Lung (tissue), 12 donors: Measurements from ENCODE around the gene ING3. TPM values are rescaled to one million over a fixed set of nuclear protein-coding genes. Genes with fewer than 3 reads are reported as not detected.

ENCODE experiments used
- ATAC-seq: fragments of 200-7000 bp; cut with Tn5 transposase; one replicate; pipeline ENCODE4 v1.9.1; 2020; ENCODE audit warnings: moderate number of reproducible peaks; ENCODE audit not compliant: insufficient read depth, low FRiP score
- DNase-seq, 3 donors: peaks; one replicate each; pipeline ENCODE4 v3.0.0-alpha.2; 2013 to 2017
- H3K27ac ChIP-seq, 2 donors: one replicate each; pipeline ENCODE4 v1.5.1; 2013; ENCODE audit warnings: mild to moderate bottlenecking in 2 of 2, moderate library complexity in 2 of 2, control low read depth in 1 of 2, inconsistent platforms in 1 of 2, low read depth in 1 of 2, low read length in 1 of 2
- H3K27me3 ChIP-seq, 3 donors: one replicate each; pipeline ENCODE4 v1.5.1; 2013; ENCODE audit warnings: low read length in 2 of 3; ENCODE audit not compliant: control insufficient read depth in 3 of 3, insufficient read depth in 3 of 3
- H3K36me3 ChIP-seq, 4 donors: one replicate each; pipeline ENCODE4 v1.5.1; 2013; ENCODE audit warnings: low read length in 4 of 4, mild to moderate bottlenecking in 1 of 4, moderate library complexity in 1 of 4; ENCODE audit not compliant: control insufficient read depth in 4 of 4, insufficient read depth in 4 of 4
- H3K4me1 ChIP-seq, 5 donors: one replicate each; pipeline ENCODE4 v1.5.1; 2013; ENCODE audit warnings: low read length in 5 of 5, mild to moderate bottlenecking in 2 of 5, moderate library complexity in 1 of 5; ENCODE audit not compliant: control insufficient read depth in 5 of 5, insufficient read depth in 5 of 5
- H3K4me3 ChIP-seq: one replicate; pipeline ENCODE4 v1.5.1; 2013; ENCODE audit warnings: mild to moderate bottlenecking, control low read depth, moderate library complexity
- H3K9ac ChIP-seq, 2 donors: one replicate each; pipeline ENCODE4 v1.5.1; 2013; ENCODE audit warnings: low read length in 2 of 2, control low read depth in 1 of 2; ENCODE audit not compliant: insufficient read depth in 1 of 2
- H3K9me3 ChIP-seq, 4 donors: one replicate each; pipeline ENCODE4 v1.5.1; 2013; ENCODE audit warnings: low read length in 3 of 4, mild to moderate bottlenecking in 1 of 4, moderate library complexity in 1 of 4; ENCODE audit not compliant: control insufficient read depth in 4 of 4, insufficient read depth in 3 of 4
- WGBS, 2 donors: extraction: QIAGEN DNeasy Blood & Tissue Kit; methylation state at CpG; one replicate each; pipeline ENCODE4 v1.1.7; 2013; 5-methylcytosine and 5-hydroxymethylcytosine counted together
- polyA plus RNA-seq, 2 donors: library from polyadenylated mRNA; stranded (reverse); fragments of 200-250 nt; gene quantifications; one replicate each; pipeline ENCODE4 v1.2.1, GENCODE V29; 2013
- total RNA-seq, 2 donors: library from RNA; depleted of rRNA in 1 of 2; stranded (reverse); fragments of >200 nt in 1 of 2; gene quantifications; one replicate each; pipeline ENCODE4 v1.2.1, GENCODE V29; 2014 to 2021
- TF ChIP-seq, protein P1 (sequence below): IDR thresholded peaks from 2 replicates; pipeline ENCODE4 v1.5.1; 2012; ENCODE audit warnings: mild to moderate bottlenecking; ENCODE audit errors: control extremely low read depth, extremely low read depth
- donor health status: control.
- donor health status: control.
- donor health status: Bipolar disorder and iron deficiency.
- donor health status: healthy.
- donor health status: DM: yes; HTN: yes; CAD: no.

The ING3 gene
- total and polyA plus RNA-seq, 4 donors = 8.6 to 24.9 (median 14.2) TPM

DNA sequence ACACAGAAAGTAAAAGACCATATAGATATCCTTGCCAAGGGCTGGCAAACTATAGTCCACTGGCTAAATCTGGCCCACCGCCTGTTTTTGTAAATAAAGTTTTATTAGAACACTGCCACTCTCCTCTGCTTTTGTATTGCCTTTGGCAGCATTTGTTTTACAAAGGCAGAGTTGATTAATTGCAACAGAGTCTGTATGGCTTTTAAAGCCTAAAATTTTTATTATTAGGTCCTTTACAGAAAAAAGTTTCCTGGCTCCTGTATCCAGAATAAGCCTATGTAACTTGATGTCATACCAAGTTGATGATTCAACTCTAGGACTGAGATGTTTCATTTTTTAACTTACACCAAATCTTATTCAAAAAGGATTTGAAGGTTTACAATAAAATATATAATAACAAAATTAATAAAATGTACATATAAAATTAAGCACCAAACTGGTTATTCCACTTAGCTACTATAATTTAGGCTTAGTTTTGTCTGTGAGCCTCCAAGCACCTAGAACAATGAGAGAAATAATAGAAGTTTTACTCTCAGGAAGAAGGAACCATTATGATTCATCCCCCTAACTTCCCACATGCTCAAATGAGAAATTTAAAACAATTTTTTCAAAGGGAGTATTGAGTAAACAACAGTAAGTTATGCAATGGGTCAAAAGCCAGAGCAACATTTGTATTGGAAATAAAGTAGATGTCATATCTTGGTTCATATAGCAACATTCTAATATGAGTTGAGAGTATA is 69.8 kb downstream of the ING3 start:
- Histone ChIP-seq H3K27ac (peak overlapping the region in 1 of 2 donors; percentile 53), H3K4me1 (peaks cover 0 to 56% (median 10%) of the 10 kb centered on the region in 5 donors), H3K9ac (no peak overlapping the region), H3K9me3 (no peaks in the 10 kb centered on the region), H3K4me3 (no peak overlapping the region), H3K27me3 (no peaks in the 10 kb centered on the region), H3K36me3 (no peaks in the 10 kb centered on the region)
- peak; percentile 49 for ATAC-seq
- TF ChIP-seq, protein P1, sequence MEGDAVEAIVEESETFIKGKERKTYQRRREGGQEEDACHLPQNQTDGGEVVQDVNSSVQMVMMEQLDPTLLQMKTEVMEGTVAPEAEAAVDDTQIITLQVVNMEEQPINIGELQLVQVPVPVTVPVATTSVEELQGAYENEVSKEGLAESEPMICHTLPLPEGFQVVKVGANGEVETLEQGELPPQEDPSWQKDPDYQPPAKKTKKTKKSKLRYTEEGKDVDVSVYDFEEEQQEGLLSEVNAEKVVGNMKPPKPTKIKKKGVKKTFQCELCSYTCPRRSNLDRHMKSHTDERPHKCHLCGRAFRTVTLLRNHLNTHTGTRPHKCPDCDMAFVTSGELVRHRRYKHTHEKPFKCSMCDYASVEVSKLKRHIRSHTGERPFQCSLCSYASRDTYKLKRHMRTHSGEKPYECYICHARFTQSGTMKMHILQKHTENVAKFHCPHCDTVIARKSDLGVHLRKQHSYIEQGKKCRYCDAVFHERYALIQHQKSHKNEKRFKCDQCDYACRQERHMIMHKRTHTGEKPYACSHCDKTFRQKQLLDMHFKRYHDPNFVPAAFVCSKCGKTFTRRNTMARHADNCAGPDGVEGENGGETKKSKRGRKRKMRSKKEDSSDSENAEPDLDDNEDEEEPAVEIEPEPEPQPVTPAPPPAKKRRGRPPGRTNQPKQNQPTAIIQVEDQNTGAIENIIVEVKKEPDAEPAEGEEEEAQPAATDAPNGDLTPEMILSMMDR = no peak
- peak in 2 of 3 donors; percentile 89 for DNase-seq
- 96 to 97% methylated on average over 1 of the region's 1 CpG for WGBS, 2 donors

DNA sequence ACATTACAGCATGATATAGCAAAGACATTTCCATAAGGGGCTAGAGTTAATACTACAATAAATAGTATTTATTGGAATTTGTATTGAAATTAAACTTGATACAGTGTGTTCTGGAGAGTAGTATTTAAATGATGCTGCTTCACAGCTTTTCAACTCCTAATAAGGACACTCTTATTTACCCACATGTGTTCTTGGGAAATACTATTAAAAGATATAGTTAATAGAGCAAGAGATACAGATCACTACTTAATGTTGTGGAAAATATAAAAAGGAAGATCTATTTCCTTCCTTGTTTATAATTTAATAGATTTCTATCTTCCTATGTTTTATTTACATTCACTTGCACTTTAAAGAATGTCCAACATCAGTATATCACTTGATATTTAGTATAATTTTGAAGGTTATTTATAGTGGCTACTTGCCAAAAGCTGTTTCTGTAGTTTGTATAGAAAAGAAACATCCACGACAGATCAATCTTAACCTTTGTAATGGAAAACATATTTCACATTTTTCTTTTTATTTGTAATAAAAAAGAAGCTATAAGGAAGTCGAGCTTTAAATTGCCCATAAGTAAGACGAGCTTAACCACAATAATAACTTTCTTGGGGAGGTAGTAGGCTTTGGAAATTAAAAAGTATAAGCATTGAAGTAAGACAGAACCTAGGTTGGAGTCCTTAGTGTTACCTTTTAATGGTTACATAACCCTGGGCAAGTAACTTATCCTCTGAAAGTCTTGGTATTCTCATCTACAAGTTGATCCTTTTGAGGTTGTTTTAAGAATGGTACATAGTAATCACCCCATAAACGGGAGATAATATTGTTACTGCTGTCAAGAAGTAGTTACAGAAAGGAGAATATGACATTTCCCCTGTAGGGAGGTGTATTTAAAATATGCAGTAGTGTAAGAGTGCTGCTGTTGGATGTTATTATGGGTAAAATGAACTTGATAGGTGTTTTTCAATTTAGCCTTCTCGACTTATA is 70.7 kb downstream of the ING3 start:
- Histone ChIP-seq H3K27me3 (no peaks in the 10 kb centered on the region), H3K4me1 (peaks cover 0 to 56% (median 10%) of the 10 kb centered on the region in 5 donors), H3K36me3 (no peaks in the 10 kb centered on the region), H3K9me3 (peaks cover 0 to 5% (median 0%) of the 10 kb centered on the region in 4 donors), H3K9ac (no peak overlapping the region), H3K4me3 (no peak overlapping the region), H3K27ac (no peak overlapping the region)
- TF ChIP-seq, protein P1 = no peak
- 67 to 74% methylated on average over 5 of the region's 5 CpGs for WGBS, 2 donors
- DNase-seq = peak in 2 of 3 donors; percentile 63 to 70
- ATAC-seq = no peak

DNA sequence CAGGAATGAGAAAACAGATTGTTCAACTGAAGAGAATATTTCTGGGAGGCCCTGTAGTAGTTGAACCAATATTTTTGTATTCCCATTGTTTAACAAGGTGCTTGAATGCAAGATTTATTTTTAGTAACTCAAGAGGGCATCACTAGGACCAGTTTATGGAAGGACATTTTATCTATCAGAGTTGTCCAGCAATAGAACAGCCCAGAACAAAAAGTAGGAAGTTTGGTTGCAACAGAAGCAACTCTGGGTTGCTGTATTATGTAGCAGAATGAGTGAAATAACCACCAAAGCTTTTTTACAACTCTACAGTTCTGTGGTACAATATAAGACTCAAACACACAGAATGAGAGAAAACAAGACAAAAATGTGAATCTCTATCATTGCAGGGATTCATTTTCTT is 72.6 kb downstream of the ING3 start:
- H3K9ac ChIP-seq = no peak overlapping the region
- peaks cover 0 to 52% (median 9%) of the 10 kb centered on the region in 5 donors for H3K4me1 ChIP-seq
- no peak for DNase-seq
- H3K4me3 ChIP-seq = no peak overlapping the region
- TF ChIP-seq, protein P1 = no peak
- ATAC-seq = no peak
- no peaks in the 10 kb centered on the region for H3K27me3 ChIP-seq
- H3K27ac ChIP-seq = peak overlapping the region in 1 of 2 donors; percentile 79
- no peaks in the 10 kb centered on the region for H3K36me3 ChIP-seq
- peaks cover 0 to 5% (median 0%) of the 10 kb centered on the region in 4 donors for H3K9me3 ChIP-seq
